Endodermal cell (in vitro differentiated cells): ENCODE data around the gene CA11. TPM values are rescaled to one million over a fixed set of nuclear protein-coding genes. Genes with fewer than 3 reads are reported as not detected.
A peak's percentile ranks its signal among the peaks of the same experiment; 100 is the strongest.
"Not testable (repeated sequence)": the region's sequence is repeated elsewhere in the genome, so short reads cannot be mapped to it uniquely, and the experiment has no call there.

ENCODE experiments used
- DNase-seq: peaks from one replicate; pipeline ENCODE4 v3.0.0-alpha.2; 2017
- H3K27ac ChIP-seq: 2 replicates; pipeline ENCODE4 v1.5.1; 2013; ENCODE audit warnings: mild to moderate bottlenecking, low read depth, low read length, moderate library complexity
- H3K27me3 ChIP-seq: 2 replicates; pipeline ENCODE4 v1.6.1; 2013; ENCODE audit warnings: mild to moderate bottlenecking, low read length, moderate library complexity; ENCODE audit not compliant: insufficient read depth, control insufficient read depth, poor library complexity, severe bottlenecking
- H3K36me3 ChIP-seq: 2 replicates; pipeline ENCODE4 v1.7.0; 2013; ENCODE audit warnings: mild to moderate bottlenecking, low read length, moderate library complexity; ENCODE audit not compliant: control insufficient read depth, insufficient read depth
- H3K4me1 ChIP-seq: one replicate; pipeline ENCODE4 v1.7.0; 2013; ENCODE audit warnings: low read length; ENCODE audit not compliant: control insufficient read depth, insufficient read depth
- H3K4me3 ChIP-seq: 2 replicates; pipeline ENCODE4 v1.5.1; 2013; ENCODE audit warnings: mild to moderate bottlenecking, low read length, moderate library complexity
- H3K9ac ChIP-seq: 2 replicates; pipeline ENCODE4 v1.6.1; 2013; ENCODE audit warnings: mild to moderate bottlenecking, low read length, moderate library complexity; ENCODE audit not compliant: poor library complexity, severe bottlenecking; ENCODE audit errors: extremely low read depth
- H3K9me3 ChIP-seq: 2 replicates; pipeline ENCODE4 v1.6.1; 2013; ENCODE audit warnings: mild to moderate bottlenecking, low read length, moderate library complexity; ENCODE audit not compliant: control insufficient read depth
- H3K27ac Mint-ChIP-seq: 2 replicates; pipeline ENCODE4 v1.8.0; 2020; ENCODE audit warnings: mixed read lengths
- H3K27me3 Mint-ChIP-seq: 2 replicates; pipeline ENCODE4 v1.8.0; 2021; ENCODE audit warnings: mild to moderate bottlenecking, mixed read lengths; ENCODE audit not compliant: insufficient read depth
- H3K36me3 Mint-ChIP-seq: 2 replicates; pipeline ENCODE4 v1.8.0; 2020; ENCODE audit warnings: low read depth, mixed read lengths
- H3K4me1 Mint-ChIP-seq: 2 replicates; pipeline ENCODE4 v1.8.0; 2020; ENCODE audit warnings: mixed read lengths
- H3K4me3 Mint-ChIP-seq: 2 replicates; pipeline ENCODE4 v1.8.0; 2020; ENCODE audit warnings: mild to moderate bottlenecking, moderate library complexity, mixed read lengths
- H3K9me3 Mint-ChIP-seq: 2 replicates; pipeline ENCODE4 v1.8.0; 2020; ENCODE audit warnings: mild to moderate bottlenecking, mixed read lengths
- WGBS, 2 experiments: methylation state at CpG; one replicate each; pipeline versions ENCODE4 v1.1.5 to v1.1.7; 2013; ENCODE audit warnings: missing lambda C conversion rate in 2 of 2, mixed read lengths in 1 of 2; ENCODE audit not compliant: insufficient coverage in 1 of 2, insufficient read length in 1 of 2; 5-methylcytosine and 5-hydroxymethylcytosine counted together
- total RNA-seq, 2 donors: library from RNA; stranded (reverse); fragmentation: NEBNext Ultra II Directional in 1 of 2; extraction: Animal tissue kit (Norgen Biotek cat#: 25700) in 1 of 2; gene quantifications; 2 replicates in 1 of 2; 3 replicates in 1 of 2; pipeline ENCODE4 v1.2.1, GENCODE V29; 2021
- TF ChIP-seq, protein P1 (sequence below): fragments of 200-600 bp; sonication (generic); conservative IDR thresholded peaks from 2 replicates; pipeline ENCODE4 v1.5.0; 2021; ENCODE audit warnings: antibody characterized with exemption, mild to moderate bottlenecking

Gene CA11
- total RNA-seq, 2 donors from 2014 or later, result 75.0 to 82.6 TPM

DNA sequence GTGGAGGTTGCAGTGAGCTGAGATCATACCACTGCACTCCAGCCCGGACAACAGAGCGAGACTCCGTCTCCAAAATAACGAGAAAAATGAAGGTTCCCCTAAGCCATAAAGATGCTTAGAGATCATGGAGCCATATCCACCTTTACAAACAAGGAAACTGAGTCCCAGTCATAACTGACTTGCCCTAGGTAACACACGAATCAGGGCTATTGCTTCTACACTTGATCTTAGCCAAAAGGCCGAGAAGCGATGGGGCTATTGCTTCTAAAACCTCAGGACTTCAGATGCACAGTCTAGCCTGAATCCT, 12.0 kb downstream of the CA11 start:
- H3K9ac ChIP-seq, result no peak overlapping the region
- H3K27ac ChIP-seq, result no peak overlapping the region
- H3K27me3 ChIP-seq, result peaks cover 11% of the 10 kb centered on the region
- H3K36me3 Mint-ChIP-seq, result peaks cover 6% of the 10 kb centered on the region
- H3K4me3 ChIP-seq, result no peak overlapping the region
- peaks cover 18% of the 10 kb centered on the region for H3K4me1 ChIP-seq
- 87 to 88% methylated on average over 6 to 7 of the region's 7 CpGs for WGBS, 2 experiments
- peaks cover 19% of the 10 kb centered on the region for H3K4me1 Mint-ChIP-seq
- no peaks in the 10 kb centered on the region for H3K36me3 ChIP-seq
- H3K9me3 Mint-ChIP-seq, result peaks cover 1% of the 10 kb centered on the region
- DNase-seq, result no peak
- peaks cover 26% of the 10 kb centered on the region for H3K27me3 Mint-ChIP-seq
- TF ChIP-seq, protein P1, sequence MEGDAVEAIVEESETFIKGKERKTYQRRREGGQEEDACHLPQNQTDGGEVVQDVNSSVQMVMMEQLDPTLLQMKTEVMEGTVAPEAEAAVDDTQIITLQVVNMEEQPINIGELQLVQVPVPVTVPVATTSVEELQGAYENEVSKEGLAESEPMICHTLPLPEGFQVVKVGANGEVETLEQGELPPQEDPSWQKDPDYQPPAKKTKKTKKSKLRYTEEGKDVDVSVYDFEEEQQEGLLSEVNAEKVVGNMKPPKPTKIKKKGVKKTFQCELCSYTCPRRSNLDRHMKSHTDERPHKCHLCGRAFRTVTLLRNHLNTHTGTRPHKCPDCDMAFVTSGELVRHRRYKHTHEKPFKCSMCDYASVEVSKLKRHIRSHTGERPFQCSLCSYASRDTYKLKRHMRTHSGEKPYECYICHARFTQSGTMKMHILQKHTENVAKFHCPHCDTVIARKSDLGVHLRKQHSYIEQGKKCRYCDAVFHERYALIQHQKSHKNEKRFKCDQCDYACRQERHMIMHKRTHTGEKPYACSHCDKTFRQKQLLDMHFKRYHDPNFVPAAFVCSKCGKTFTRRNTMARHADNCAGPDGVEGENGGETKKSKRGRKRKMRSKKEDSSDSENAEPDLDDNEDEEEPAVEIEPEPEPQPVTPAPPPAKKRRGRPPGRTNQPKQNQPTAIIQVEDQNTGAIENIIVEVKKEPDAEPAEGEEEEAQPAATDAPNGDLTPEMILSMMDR, result no peak
- H3K9me3 ChIP-seq, result no peaks in the 10 kb centered on the region
- peak overlapping the region; percentile 43 for H3K4me3 Mint-ChIP-seq
- H3K27ac Mint-ChIP-seq, result peak overlapping the region; percentile 59

DNA sequence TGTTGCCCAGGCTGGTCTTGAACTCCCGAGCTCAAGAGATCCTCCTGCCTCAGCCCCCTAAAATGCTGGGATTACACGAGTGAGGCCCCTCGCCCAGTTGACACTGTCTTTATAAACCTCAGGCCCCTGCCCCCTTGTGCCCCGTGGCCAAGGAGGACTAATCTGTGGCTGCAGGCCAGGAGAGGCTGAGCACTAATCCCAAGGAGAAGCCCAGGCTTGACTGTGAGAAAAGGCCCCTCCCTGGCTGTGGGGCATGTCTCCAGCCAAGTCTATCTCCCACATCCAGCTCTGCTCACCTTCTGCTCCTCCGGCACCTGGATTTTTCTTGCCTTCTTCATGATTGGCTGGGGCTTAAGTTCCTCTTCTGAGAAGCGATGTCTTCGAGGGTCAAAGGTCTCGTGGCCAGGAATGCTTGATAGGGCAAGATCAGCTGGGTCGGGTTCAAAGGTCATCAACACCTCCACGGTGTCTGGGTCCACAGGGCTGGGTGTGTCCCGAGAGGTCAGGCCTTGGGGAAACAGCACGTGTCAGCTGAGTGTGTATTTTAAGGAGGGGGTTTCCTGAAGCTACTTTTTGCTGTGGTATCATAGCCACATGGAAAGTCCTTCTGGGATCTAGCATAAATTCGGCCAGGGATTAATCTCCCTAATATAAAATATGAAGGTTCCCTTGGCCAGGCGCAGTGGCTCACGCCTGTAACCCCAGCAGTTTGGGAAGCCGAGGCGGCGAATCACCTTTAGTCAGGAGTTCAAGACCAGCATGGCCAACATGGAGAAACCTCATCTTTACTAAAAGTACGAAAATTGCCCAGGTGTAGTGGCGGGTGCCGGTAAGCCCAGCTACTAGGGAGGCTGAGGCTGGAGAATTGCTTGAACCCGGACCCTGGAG, 12.6 kb downstream of the CA11 start:
- DNase-seq, result peak; percentile 56
- Histone ChIP-seq H3K9ac (no peak overlapping the region), H3K27ac (no peak overlapping the region), H3K4me1 (peaks cover 18% of the 10 kb centered on the region), H3K4me3 (no peak overlapping the region), H3K27me3 (peaks cover 11% of the 10 kb centered on the region), H3K9me3 (no peaks in the 10 kb centered on the region), H3K36me3 (peaks cover 2% of the 10 kb centered on the region)
- TF ChIP-seq, protein P1, result no peak
- H3K4me1 Mint-ChIP-seq, result peaks cover 14% of the 10 kb centered on the region
- H3K27me3 Mint-ChIP-seq, result peaks cover 22% of the 10 kb centered on the region
- peaks cover 10% of the 10 kb centered on the region for H3K36me3 Mint-ChIP-seq
- H3K27ac Mint-ChIP-seq, result peak overlapping the region; percentile 39
- WGBS, 2 experiments, result 88 to 92% methylated on average over 19 to 22 of the region's 22 CpGs
- H3K4me3 Mint-ChIP-seq, result no peak overlapping the region
- no peaks in the 10 kb centered on the region for H3K9me3 Mint-ChIP-seq

DNA sequence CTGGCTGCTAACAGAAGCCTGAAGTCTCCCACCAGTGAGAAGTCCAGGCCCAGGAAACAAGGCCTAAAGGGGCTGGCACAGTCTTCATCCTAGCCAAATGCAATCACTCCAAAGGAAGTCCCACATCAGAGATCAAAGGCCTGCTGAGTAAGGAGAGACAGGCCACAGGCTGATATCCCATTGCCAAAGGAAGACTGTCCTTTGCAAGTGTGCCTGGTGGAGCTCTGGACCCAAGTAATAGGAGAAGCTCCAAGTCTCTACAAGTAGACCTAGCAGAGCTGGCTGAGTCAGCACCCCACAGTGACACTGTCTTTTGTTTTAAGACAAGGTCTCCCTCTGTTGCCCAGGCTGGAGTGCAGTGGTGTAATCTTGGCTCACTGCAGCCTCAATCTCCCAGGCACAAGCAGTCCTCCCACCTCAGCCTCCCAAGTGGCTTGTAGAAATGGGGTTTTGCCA, 13.3 kb downstream of the CA11 start:
- peaks cover 11% of the 10 kb centered on the region for H3K27me3 ChIP-seq
- DNase-seq, result peak; percentile 42
- H3K9me3 Mint-ChIP-seq, result no peaks in the 10 kb centered on the region
- no peak overlapping the region for H3K4me3 Mint-ChIP-seq
- peaks cover 13% of the 10 kb centered on the region for H3K4me1 Mint-ChIP-seq
- H3K4me3 ChIP-seq, result no peak overlapping the region
- TF ChIP-seq, protein P1, result no peak
- peaks cover 10% of the 10 kb centered on the region for H3K36me3 Mint-ChIP-seq
- H3K27me3 Mint-ChIP-seq, result peaks cover 17% of the 10 kb centered on the region
- H3K27ac ChIP-seq, result no peak overlapping the region
- H3K4me1 ChIP-seq, result peaks cover 23% of the 10 kb centered on the region
- H3K9me3 ChIP-seq, result no peaks in the 10 kb centered on the region
- H3K27ac Mint-ChIP-seq, result no peak overlapping the region
- H3K36me3 ChIP-seq, result peaks cover 5% of the 10 kb centered on the region
- H3K9ac ChIP-seq, result no peak overlapping the region

DNA sequence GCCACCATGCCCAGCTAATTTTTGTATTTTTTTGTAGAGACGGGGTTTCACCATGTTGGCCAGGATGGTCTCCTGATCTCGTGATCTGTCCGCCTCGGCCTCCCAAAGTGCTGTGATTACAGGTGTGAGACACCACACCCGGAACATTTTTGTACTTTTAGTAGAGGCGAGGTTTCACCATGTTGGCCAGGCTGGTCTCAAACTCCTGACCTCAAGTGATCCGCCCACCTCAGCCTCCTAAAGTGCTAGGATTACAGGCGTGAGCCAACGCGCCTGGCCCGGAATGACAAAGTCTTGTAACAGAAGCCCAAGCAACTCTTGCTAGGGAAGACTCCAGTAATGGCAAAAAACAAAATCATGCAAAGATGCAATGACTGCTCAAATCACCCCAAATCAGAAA, 13.7 kb downstream of the CA11 start:
- WGBS, 2 experiments, result 95% methylated on average over 11 of the region's 11 CpGs
- not testable (repeated sequence) for H3K9me3 Mint-ChIP-seq, H3K4me3 Mint-ChIP-seq, H3K27ac ChIP-seq, H3K9ac ChIP-seq, H3K9me3 ChIP-seq, H3K36me3 ChIP-seq, H3K4me3 ChIP-seq, DNase-seq, H3K27ac Mint-ChIP-seq
- Histone ChIP-seq H3K4me1 (peaks cover 27% of the 10 kb centered on the region), H3K27me3 (peaks cover 11% of the 10 kb centered on the region)
- H3K4me1 Mint-ChIP-seq, result peaks cover 16% of the 10 kb centered on the region
- peaks cover 13% of the 10 kb centered on the region for H3K27me3 Mint-ChIP-seq
- peaks cover 10% of the 10 kb centered on the region for H3K36me3 Mint-ChIP-seq
